ENCODE data around the gene ITPRIPL2.

Gene ITPRIPL2

DNA sequence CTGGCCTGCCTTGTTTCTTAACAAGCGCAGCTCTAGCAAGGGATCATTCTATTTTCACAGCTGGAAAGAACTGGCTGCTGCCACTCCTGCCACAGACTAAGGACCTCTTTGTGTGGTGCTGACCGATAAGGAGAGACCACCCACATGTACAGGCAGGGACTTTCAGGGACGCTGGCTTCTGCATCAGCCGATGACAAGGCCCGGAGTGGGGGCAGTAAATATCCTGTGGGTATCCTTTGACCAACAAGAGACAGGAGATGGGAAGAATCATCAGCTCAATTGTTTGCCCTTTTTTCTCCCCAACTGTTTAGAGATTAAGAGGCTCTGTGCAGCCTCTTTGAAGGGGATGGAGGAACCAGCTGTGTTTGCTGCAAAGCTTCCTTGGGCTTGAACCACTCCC, 9.2 kb upstream of the ITPRIPL2 start:
- Histone ChIP-seq H3K27me3 (ENCODE audit: low read depth) (no peaks in the 10 kb centered on the region), H3K4me1 (peaks cover 8% of the 10 kb centered on the region), H3K36me3 (replicated peaks) (no peaks in the 10 kb centered on the region), H3K9me3 (no peaks in the 10 kb centered on the region), H3K4me3 (no peak overlapping the region)
- in situ Hi-C loops (cut with MboI; ENCODE audit: low sequenced_read_pairs) = no loop called here
- no peak for DNase-seq (ENCODE audit: low spot score in 2 of 2)

DNA sequence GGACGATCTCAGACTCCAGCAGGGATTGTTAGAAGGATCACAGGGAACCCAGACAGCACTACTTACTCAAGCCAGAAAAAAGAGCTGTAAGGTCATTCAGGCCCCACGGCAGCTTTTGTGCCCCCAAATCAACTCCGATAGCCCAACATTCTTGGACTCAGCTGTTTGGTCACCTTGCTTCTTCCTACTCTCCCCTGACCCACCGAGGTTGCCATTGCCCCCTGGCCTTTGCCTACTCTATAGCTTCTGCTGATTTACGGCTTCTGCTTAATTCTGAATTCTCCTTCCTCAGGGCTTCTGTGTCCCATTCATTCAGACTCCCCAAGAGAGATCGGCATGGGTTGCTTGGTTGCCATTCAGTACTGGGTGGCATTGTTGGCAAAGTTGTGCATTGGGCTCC, 8.6 kb upstream of the ITPRIPL2 start:
- Histone ChIP-seq H3K27me3 (ENCODE audit: low read depth) (no peaks in the 10 kb centered on the region), H3K4me3 (no peak overlapping the region), H3K4me1 (peaks cover 8% of the 10 kb centered on the region), H3K9me3 (no peaks in the 10 kb centered on the region), H3K36me3 (replicated peaks) (no peaks in the 10 kb centered on the region)
- DNase-seq (ENCODE audit: low spot score in 2 of 2) = no peak
- in situ Hi-C loops (cut with MboI; ENCODE audit: low sequenced_read_pairs) = no loop called here

DNA sequence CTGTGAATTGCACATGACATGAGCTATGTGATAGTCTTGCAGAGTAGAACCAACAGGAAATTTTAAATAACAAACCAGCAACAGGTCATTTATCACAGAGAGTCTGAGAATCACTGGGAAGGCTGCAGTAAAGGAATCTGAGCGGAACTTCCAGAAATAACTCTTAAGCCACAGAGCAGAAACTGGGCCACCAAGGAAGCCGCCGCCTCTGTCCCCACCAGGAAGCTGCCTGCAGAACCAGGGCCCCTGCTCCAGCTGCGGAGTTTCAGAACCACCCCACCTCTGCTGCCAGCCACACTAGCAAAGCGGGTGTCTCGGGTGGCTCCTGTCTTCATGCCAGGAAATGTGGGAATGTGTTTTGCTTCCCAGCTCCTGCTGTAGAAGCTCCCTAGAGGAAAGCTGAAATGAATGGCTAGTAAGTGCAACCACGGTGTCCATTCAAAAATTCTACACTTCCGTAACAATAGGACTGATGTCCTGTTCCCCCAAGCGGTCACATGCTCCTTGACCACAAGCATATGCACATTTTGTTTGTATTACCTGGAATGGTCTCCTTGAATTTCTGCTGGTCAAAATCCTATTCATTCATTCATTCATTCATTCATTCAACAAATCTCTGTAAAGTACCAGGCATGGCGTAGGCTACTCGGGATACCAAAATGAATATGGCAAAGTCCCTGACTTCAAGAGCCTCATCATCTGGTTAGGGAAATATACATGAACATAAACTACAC, 7.7 kb upstream of the ITPRIPL2 start:
- Histone ChIP-seq H3K9me3 (no peaks in the 10 kb centered on the region), H3K4me3 (no peak overlapping the region), H3K36me3 (replicated peaks) (no peaks in the 10 kb centered on the region), H3K4me1 (peaks cover 8% of the 10 kb centered on the region), H3K27me3 (ENCODE audit: low read depth) (no peaks in the 10 kb centered on the region)
- DNase-seq (ENCODE audit: low spot score in 2 of 2) = peak in 1 of 2 experiments; percentile 48
- in situ Hi-C loops (cut with MboI; ENCODE audit: low sequenced_read_pairs) = no loop called here

DNA sequence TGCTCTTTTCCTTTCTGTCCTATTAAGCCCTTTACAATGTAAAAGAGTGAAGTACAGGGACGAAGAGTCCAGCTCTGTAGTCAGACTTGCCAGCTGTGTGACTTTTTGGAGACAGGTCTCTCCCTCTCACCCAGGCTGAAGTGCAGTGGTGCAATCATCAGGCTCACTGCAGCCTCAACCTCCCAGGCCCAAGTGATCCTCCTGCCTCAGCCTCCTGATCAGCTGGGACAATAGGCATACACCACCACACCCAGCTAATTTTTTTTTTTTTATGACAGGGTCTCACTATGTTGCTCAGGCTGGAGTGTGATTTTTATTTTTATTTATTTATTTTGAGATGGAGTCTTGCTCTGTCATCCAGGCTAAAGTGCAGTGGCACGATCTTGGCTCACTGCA, 7.1 kb upstream of the ITPRIPL2 start:
- in situ Hi-C loops (cut with MboI; ENCODE audit: low sequenced_read_pairs) = no loop called here
- Histone ChIP-seq H3K4me3 (no peak overlapping the region), H3K4me1 (peaks cover 8% of the 10 kb centered on the region), H3K27me3 (ENCODE audit: low read depth) (no peaks in the 10 kb centered on the region), H3K36me3 (replicated peaks) (no peaks in the 10 kb centered on the region), H3K9me3 (no peaks in the 10 kb centered on the region)
- no peak for DNase-seq (ENCODE audit: low spot score in 2 of 2)

- in situ Hi-C loops (cut with MboI; ENCODE audit: low sequenced_read_pairs) = no loop called here
- Histone ChIP-seq H3K27me3 (ENCODE audit: low read depth) (no peaks in the 10 kb centered on the region), H3K4me3 (no peak overlapping the region), H3K4me1 (peaks cover 12% of the 10 kb centered on the region), H3K9me3 (no peaks in the 10 kb centered on the region), H3K36me3 (replicated peaks) (no peaks in the 10 kb centered on the region)
- no peak for DNase-seq (ENCODE audit: low spot score in 2 of 2)
Measured at GRCh38 chr16:19108409-19109287, 5.1 kb upstream of the ITPRIPL2 start.

DNA sequence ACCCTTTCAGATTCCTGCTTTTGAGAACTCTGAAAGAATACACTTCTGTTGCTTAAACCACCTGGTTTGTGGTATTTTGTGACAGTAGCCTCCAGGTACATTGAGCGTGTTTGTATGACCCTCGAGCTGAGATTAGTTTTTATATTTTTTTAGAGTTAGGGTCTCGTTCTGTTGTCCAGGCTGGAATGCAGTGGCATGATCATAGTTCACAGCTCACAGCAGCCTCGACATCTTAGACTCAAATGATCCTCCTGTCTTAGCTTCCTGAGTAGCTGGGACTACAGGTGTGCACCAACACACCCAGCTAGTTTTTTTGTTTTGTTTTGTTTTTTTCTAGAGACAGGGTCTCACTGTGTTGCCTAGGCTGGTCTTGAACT, 4.5 kb upstream of the ITPRIPL2 start:
- in situ Hi-C loops (cut with MboI; ENCODE audit: low sequenced_read_pairs) = no loop called here
- no peak for DNase-seq (ENCODE audit: low spot score in 2 of 2)
- Histone ChIP-seq H3K27me3 (ENCODE audit: low read depth) (no peaks in the 10 kb centered on the region), H3K4me1 (peaks cover 12% of the 10 kb centered on the region), H3K9me3 (no peaks in the 10 kb centered on the region), H3K4me3 (no peak overlapping the region), H3K36me3 (replicated peaks) (no peaks in the 10 kb centered on the region)

GRCh38 chr16:19110537-19111360, 3.0 kb upstream of the ITPRIPL2 start:
- no peak for DNase-seq (ENCODE audit: low spot score in 2 of 2)
- Histone ChIP-seq H3K36me3 (replicated peaks) (peaks cover 3% of the 10 kb centered on the region; the same call in 1 of the 2 replicates), H3K9me3 (no peaks in the 10 kb centered on the region), H3K4me1 (peaks cover 18% of the 10 kb centered on the region), H3K4me3 (no peak overlapping the region), H3K27me3 (ENCODE audit: low read depth) (no peaks in the 10 kb centered on the region)
- in situ Hi-C loops (cut with MboI; ENCODE audit: low sequenced_read_pairs) = no loop called here

GRCh38 chr16:19112099-19112407, 1.7 kb upstream of the ITPRIPL2 start:
- DNase-seq (ENCODE audit: low spot score in 2 of 2) = no peak
- peaks cover 5% of the 10 kb centered on the region; the same call in 1 of the 2 replicates for H3K36me3 ChIP-seq (replicated peaks)
- in situ Hi-C loops (cut with MboI; ENCODE audit: low sequenced_read_pairs) = no loop called here
- no peak overlapping the region for H3K4me3 ChIP-seq
- H3K4me1 ChIP-seq = peaks cover 10% of the 10 kb centered on the region
- H3K27me3 ChIP-seq (ENCODE audit: low read depth) = no peaks in the 10 kb centered on the region
- H3K9me3 ChIP-seq = no peaks in the 10 kb centered on the region

GRCh38 chr16:19114359-19115147, 789 bp downstream of the ITPRIPL2 start:
- Histone ChIP-seq H3K4me1 (peaks cover 10% of the 10 kb centered on the region), H3K36me3 (replicated peaks) (peaks cover 5% of the 10 kb centered on the region; the same call in 1 of the 2 replicates), H3K4me3 (peak overlapping the region; percentile 53), H3K9me3 (no peaks in the 10 kb centered on the region), H3K27me3 (ENCODE audit: low read depth) (no peaks in the 10 kb centered on the region)
- in situ Hi-C loops (cut with MboI; ENCODE audit: low sequenced_read_pairs) = no loop called here
- peak in 1 of 2 experiments; percentile 56 for DNase-seq (ENCODE audit: low spot score in 2 of 2)

DNA sequence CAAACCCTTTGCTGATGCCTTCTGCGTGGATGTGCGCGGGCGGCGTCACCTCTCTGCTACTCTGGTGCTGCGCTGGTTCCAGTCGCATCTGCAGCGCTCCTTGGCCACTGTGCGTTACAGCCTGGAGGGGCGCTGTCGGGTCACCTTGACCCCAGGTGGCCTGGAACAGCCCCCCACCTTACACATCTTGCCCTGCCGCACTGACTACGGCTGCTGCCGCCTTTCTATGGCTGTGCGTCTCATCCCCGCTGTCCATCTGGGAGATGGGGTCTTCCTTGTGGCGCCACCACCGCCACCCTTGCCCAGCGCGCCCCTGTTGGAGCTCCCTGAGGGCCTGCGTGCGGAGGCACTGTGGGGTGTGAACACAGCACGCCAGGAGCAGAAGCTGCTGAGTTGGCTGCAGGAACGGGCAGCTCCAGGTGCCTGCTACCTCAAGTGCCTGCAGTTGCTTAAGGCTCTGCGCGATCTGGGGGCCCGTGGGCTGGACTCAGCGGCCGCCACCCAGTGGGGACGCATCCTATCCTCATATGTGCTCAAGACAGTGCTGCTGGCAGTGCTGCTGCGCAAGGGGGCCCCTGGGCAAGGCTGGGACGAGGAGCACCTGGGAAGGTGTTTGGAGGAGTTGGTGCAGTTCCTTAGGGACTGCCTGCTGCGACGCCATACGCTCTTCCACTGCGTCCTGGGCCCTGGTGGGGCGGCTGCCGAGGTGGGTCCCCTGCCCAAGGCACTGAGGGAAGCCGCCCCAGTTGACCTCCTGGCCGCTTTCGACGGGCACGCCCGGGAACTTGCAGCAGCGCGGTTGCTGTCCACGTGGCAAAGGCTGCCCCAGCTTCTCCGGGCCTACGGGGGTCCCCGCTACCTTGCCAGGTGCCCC, 1.6 kb downstream of the ITPRIPL2 start:
- Histone ChIP-seq H3K27me3 (ENCODE audit: low read depth) (no peaks in the 10 kb centered on the region), H3K4me3 (peak overlapping the region; percentile 53; the same call in 1 of the 2 replicates), H3K4me1 (peaks cover 10% of the 10 kb centered on the region), H3K9me3 (no peaks in the 10 kb centered on the region), H3K36me3 (replicated peaks) (peaks cover 5% of the 10 kb centered on the region; the same call in 1 of the 2 replicates)
- in situ Hi-C loops (cut with MboI; ENCODE audit: low sequenced_read_pairs) = no loop called here
- no peak for DNase-seq (ENCODE audit: low spot score in 2 of 2)

GRCh38 chr16:19116711-19117449, 3.1 kb downstream of the ITPRIPL2 start:
- H3K9me3 ChIP-seq = no peaks in the 10 kb centered on the region
- DNase-seq (ENCODE audit: low spot score in 2 of 2) = no peak
- in situ Hi-C loops (cut with MboI; ENCODE audit: low sequenced_read_pairs) = no loop called here
- H3K27me3 ChIP-seq (ENCODE audit: low read depth) = no peaks in the 10 kb centered on the region
- no peak overlapping the region for H3K4me3 ChIP-seq
- H3K4me1 ChIP-seq = peaks cover 10% of the 10 kb centered on the region
- H3K36me3 ChIP-seq (replicated peaks) = peaks cover 5% of the 10 kb centered on the region; the same call in 1 of the 2 replicates

GRCh38 chr16:19118938-19119431, 5.2 kb downstream of the ITPRIPL2 start:
- Histone ChIP-seq H3K36me3 (replicated peaks) (peaks cover 5% of the 10 kb centered on the region; the same call in 1 of the 2 replicates), H3K27me3 (ENCODE audit: low read depth) (no peaks in the 10 kb centered on the region), H3K9me3 (no peaks in the 10 kb centered on the region), H3K4me3 (no peak overlapping the region), H3K4me1 (peaks cover 6% of the 10 kb centered on the region)
- in situ Hi-C loops (cut with MboI; ENCODE audit: low sequenced_read_pairs) = no loop called here
- no peak for DNase-seq (ENCODE audit: low spot score in 2 of 2)
